C4-2B (cell line): ENCODE data around the gene LCP2.

Experiments
- ZFX ChIP-seq: fragments of 450-650 bp; IDR thresholded peaks from 2 replicates; pipeline ENCODE4 v1.6.1; 2017
- TF ChIP-seq, protein P1 (sequence below): fragments of 450-650 bp; conservative IDR thresholded peaks from 2 replicates; pipeline ENCODE4 v1.5.1; 2017; ENCODE audit warnings: mild to moderate bottlenecking

DNA sequence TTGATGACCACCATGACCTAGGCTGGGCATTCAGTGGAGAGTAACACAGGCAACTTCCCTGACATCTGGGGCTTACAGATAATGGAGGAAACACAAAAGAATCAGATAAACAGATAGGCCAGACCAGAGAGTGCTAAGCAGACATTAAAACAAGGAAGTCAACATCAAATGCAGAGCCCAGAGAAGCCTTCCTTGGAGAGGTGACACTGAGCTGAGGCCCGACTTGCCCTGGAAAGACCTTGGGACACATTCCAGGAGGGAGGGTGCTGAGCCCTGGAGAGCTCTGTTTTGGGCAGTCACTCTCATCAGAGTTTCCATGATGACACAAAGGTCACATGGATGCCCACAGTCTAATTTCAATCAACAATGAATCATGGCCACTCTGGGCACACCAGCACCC, 96.7 kb downstream of the LCP2 start:
- TF ChIP-seq, protein P1, sequence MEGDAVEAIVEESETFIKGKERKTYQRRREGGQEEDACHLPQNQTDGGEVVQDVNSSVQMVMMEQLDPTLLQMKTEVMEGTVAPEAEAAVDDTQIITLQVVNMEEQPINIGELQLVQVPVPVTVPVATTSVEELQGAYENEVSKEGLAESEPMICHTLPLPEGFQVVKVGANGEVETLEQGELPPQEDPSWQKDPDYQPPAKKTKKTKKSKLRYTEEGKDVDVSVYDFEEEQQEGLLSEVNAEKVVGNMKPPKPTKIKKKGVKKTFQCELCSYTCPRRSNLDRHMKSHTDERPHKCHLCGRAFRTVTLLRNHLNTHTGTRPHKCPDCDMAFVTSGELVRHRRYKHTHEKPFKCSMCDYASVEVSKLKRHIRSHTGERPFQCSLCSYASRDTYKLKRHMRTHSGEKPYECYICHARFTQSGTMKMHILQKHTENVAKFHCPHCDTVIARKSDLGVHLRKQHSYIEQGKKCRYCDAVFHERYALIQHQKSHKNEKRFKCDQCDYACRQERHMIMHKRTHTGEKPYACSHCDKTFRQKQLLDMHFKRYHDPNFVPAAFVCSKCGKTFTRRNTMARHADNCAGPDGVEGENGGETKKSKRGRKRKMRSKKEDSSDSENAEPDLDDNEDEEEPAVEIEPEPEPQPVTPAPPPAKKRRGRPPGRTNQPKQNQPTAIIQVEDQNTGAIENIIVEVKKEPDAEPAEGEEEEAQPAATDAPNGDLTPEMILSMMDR: no peak
- no peak for TF ChIP-seq ZFX
